Stimulated activated CD8-positive, alpha-beta memory T cell treated with anti-CD3 and anti-CD28 coated beads, Interleukin-4, amount 100 ng/mL, for 4 hours (primary cell): Measurements from ENCODE around the gene NELFB.
"Not testable (repeated sequence)": the region's sequence is repeated elsewhere in the genome, so short reads cannot be mapped to it uniquely, and the experiment has no call there.

Source experiments
- DNase-seq, 2 donors: peaks; one replicate each; pipeline ENCODE4 v3.0.0-alpha.2; 2020; ENCODE audit warnings: low read depth in 2 of 2, low spot score in 1 of 2

NELFB gene

DNA sequence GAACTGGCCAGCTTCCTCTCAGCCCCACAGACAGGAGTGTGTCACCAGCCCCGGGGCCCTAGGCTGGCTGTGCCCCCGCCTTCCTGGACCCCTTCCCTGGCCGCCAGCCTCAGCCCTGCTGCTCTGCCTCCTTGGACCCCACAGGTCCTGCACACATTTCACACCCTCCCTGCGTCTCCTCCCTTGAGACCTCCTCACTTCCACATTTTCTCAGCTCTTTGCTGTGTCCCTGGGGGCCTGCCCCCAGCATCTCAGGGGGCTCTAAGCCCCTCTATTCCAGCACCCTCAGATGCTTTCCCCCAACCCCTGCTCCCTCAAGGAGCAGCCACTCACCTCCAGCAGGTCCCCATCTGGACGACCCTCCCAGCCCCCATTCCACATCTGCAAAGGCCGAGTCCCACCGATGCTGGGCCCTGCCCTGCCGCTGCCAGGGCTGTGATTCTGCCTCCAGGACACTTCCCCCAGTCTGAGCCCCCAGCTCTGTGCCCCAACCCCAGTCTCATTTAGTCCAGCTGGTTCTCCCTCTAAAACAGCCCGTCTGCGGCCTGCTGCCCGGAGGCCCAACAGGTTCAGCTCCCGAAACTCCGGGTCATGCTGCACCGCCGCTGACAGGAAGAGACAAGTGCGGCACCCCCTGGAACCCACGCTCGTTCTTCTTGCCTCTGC is 20.2 kb upstream of the NELFB start:
- no peak for DNase-seq

- DNase-seq = no peak
Measured at GRCh38 chr9:137235424-137236237, 19.5 kb upstream of the NELFB start.

- peak; percentile 78 to 79 for DNase-seq
Measured at GRCh38 chr9:137236238-137236935, 18.7 kb upstream of the NELFB start.

DNA sequence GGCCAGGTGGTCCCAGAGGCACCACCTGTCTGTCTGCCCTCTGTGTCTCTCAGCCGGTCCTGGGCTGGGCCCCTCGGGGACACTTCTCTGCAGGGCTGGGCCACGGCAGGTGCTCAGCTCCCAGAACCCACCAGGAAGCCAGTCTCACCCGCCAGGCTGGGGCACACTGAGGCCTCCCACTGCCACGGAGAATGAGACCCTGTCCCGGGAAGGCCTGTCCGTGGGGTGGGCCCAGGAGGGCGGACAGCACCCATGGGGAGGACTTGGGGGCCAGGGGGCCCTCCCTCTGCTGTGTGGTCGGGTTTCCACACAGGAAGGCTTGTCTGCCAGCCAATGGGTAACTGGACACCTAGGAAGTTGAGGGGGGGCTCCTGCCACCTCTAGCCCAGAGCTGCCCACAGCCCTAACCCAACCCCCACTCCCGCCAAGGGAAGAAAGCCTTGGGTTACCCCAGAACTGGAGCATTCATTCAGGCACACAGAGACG is 18.1 kb upstream of the NELFB start:
- DNase-seq = no peak

- no peak for DNase-seq
Measured at GRCh38 chr9:137237759-137238726, 17.1 kb upstream of the NELFB start.

GRCh38 chr9:137239541-137240200 is 15.5 kb upstream of the NELFB start:
- DNase-seq = not testable (repeated sequence)

DNA sequence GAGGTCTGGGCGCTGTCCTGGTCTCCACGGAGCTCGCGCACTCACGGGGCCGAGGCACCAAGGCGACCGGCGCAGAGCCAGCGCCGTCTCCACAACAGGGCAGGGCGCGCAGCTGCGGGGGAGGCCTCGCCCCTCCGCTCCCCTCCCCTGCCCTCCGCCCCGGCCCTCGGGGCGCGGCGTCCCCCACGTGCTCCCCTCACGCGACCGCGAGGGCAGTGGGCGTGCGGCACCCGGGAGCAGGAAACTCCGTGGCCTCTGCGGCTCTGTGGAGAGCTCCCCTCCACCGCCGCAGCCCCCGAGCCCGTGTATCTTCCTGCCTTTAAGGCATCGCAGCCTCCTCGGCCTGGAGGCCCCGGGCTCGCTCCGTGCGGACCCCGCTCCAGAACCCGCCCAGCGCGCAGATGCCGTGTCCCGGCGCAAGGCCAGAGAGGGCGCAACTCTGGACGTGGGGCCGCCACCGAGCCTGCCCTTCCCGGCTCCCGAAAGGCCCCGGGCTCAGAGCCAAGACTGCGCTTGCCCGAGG is 14.7 kb upstream of the NELFB start:
- peak; percentile 46 to 58 for DNase-seq

GRCh38 chr9:137240841-137241489 is 14.2 kb upstream of the NELFB start, which contains the start of gene TUBB4B:
Gene TUBB4B, plus strand, starts transcription at chr9:137241287. Its CDS starts 74 bp downstream, at chr9:137241361.
- peak; percentile 94 to 96 for DNase-seq

DNA sequence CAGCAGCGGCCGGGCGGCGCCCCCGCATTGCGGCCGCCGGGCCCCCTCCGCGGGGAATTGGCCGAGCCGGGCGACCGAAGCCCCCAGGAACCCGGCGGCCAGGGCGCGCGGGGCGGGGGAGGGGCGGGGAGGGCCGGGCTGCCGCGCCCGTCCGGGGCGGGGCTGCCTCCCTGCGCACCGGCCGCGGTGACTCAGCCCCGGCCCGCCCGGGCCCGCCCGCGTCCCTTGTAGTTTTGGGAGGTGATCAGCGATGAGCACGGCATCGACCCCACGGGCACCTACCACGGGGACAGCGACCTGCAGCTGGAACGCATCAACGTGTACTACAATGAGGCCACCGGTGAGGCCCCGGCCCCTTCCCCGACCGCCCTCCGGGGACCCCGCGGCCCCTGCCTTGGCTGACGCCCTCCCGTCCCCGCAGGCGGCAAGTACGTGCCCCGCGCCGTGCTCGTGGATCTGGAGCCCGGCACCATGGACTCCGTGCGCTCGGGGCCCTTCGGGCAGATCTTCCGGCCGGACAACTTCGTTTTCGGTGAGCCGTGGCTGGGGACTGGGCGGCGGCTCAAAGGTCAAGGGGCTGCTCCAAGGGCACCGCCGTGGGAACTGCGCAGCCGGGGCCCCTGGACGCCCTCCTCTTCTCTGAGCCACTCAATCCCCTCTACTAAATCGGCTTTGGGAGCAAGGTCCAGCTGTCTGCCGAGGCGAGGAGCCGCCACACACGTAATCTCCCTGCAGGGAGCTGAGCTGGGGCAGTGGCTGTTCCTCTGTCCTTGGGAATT is 13.4 kb upstream of the NELFB start:
- peak; percentile 41 to 66 for DNase-seq

DNA sequence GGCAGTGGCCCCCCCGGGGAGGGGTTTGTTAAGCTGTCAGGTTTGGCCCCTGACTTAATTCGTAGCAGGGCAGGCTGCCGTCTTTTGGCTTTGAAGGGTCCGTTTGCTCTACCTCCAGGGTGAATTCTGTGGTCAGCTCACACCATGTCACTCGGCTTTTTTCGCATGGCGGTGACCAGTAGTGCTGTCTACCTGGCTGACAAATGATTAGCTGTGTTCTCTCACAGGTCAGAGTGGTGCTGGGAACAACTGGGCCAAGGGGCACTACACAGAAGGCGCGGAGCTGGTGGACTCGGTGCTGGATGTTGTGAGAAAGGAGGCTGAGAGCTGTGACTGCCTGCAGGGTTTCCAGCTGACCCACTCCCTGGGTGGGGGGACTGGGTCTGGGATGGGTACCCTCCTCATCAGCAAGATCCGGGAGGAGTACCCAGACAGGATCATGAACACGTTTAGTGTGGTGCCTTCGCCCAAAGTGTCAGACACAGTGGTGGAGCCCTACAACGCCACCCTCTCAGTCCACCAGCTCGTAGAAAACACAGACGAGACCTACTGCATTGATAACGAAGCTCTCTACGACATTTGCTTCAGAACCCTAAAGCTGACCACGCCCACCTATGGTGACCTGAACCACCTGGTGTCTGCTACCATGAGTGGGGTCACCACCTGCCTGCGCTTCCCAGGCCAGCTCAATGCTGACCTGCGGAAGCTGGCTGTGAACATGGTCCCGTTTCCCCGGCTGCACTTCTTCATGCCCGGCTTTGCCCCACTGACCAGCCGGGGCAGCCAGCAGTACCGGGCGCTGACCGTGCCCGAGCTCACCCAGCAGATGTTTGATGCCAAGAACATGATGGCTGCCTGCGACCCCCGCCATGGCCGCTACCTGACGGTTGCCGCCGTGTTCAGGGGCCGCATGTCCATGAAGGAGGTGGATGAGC is 12.6 kb upstream of the NELFB start:
- DNase-seq = no peak

DNA sequence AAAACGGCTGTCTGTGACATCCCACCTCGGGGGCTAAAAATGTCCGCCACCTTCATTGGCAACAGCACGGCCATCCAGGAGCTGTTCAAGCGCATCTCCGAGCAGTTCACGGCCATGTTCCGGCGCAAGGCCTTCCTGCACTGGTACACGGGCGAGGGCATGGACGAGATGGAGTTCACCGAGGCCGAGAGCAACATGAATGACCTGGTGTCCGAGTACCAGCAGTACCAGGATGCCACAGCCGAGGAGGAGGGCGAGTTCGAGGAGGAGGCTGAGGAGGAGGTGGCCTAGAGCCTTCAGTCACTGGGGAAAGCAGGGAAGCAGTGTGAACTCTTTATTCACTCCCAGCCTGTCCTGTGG is 11.9 kb upstream of the NELFB start:
- not testable (repeated sequence) for DNase-seq

GRCh38 chr9:137243626-137244485 is 11.3 kb upstream of the NELFB start:
- no peak for DNase-seq

DNA sequence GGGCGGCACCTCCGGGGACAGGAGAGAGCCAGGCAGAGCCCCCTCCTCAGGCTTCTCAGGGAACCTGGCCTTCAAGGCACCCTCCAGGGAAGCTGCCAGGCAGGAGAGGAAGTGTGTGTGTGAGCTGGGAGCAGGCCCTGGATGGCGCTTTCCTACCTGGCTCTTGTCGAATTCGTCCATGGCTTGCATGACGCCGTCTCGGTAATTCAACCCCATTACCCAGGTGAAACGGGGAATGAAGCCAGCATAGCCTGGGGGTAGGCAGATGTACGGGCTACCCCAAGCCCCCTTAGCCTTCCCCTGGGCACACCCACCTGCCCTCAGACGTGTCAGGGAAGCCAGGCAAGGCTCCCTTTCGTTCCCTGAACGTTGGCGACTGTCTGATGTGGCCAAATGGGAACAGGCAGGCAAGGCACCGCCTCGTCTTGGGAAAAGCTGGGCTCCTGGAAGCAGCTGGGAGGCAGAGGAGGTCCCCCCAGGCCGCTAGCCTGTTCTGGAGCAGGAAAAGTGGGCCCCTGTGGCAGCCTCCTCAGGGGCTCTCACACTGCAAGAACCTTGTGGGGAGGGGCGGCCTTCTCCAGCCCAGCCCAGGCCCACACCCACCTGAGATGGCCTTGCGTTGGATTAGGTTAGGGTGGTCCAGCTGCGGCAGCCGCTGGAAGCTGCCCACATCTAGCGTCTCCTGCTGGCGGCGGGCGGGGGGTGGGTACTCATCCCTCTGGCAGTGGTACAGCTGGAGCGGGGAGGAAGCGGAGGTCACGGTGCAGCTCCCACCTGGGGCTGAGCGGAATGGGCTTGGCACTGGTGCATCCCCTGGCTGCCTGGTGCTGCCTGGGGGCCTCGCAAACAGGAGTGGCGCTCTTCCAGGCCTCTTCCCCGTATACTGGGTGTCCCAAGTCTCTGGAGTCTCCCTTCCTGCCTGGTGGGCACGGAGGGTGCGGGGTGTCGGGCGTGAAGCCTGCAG is 10.4 kb upstream of the NELFB start:
- DNase-seq = no peak

DNA sequence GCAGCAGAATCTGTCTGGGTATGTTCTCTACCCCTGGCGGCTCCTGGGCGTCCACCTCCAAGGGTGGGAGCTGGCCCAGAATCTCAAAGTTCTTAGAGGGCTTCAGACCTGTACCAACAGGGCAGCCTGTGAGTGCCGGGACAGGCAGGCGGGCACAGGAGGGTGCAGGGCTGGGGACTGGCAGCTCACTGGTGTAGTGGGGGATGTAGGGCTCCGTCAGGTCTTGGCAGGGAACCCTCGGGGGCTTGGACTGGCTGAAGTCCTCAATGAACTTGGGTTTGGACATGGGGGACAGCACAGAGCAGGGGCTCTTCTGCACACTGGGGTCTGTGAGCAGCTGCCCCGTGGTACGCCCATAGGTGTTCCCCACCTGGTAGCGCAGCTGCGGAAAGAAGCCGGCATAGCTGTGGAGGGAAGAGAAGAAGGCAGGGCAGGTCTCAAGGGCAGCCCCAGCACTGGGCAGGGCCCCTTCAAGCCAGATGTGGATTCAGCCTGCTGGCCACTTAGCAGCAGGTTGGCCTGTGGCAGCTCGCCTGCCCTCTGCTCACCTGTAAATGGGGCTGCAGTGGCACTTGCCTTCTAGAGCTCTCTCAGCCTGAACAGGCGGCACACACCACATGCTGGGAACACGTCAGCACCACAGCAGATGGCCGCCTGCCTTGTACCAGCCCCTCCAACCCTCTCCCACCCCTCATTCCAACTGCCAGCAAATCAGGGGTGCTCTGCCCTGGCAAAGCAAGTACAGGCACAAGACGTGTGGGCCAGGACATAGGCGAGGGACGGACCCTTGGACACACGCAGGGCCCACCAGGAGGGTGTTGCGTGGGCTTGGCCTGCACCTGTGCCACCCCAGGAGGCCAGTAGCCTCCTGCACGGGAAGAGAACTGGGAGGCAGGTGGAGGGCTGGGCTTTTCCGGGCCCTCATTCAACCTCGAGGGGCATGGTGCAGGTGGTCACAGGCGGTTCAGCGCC is 9.4 kb upstream of the NELFB start:
- no peak for DNase-seq
